SK-N-SH (cell line): ENCODE results near the gene CLDN14. TPM values are rescaled to one million over a fixed set of nuclear protein-coding genes. Genes with fewer than 3 reads are reported as not detected.
A peak's percentile ranks its signal among the peaks of the same experiment; 100 is the strongest.

Source experiments
- CTCF ChIA-PET: fragments of 300-600, 350-600 bp; formaldehyde crosslinking; extraction: SDS; loops from one replicate; lab custom pipeline; 2021; lab: Yijun Ruan, JAX
- POLR2A ChIA-PET: fragments of 350-600 bp; sonication (Branson Sonifier 250); formaldehyde crosslinking; extraction: SDS; loops from one replicate; lab custom pipeline; 2020; ENCODE audit warnings: antibody characterized with exemption, inconsistent platforms; lab: Yijun Ruan, JAX
- DNase-seq: peaks from one replicate; pipeline ENCODE4 v3.0.0; 2012
- H2AFZ ChIP-seq: fragments of 200-600 bp; sonication (generic); 2 replicates; pipeline ENCODE4 v1.8.1; 2016; ENCODE audit warnings: antibody characterized with exemption, mild to moderate bottlenecking, low read depth
- H3F3A ChIP-seq: fragments of 200-600 bp; sonication (generic); replicated peaks from 2 replicates; pipeline ENCODE3; 2016; ENCODE audit warnings: antibody characterized with exemption, mild to moderate bottlenecking; ENCODE audit not compliant: insufficient read depth
- H3K27ac ChIP-seq, 2 experiments: fragments of 200-500 bp in 1 of 2; fragments of 200-600 bp in 1 of 2; sonication (Bioruptor generic) in 1 of 2; sonication (generic), shearing (Covaris generic) in 1 of 2; 2 replicates each; pipeline versions ENCODE4 v1.5.1 to v1.6.1; 2014 to 2016; ENCODE audit warnings: low read depth in 2 of 2, inconsistent platforms in 1 of 2, low read length in 1 of 2, mild to moderate bottlenecking in 1 of 2, mixed read lengths in 1 of 2
- H3K27me3 ChIP-seq: fragments of 200-600 bp; sonication (generic), shearing (Covaris generic); 2 replicates; pipeline ENCODE4 v1.6.1; 2016; ENCODE audit warnings: mixed run types; ENCODE audit not compliant: insufficient read depth
- H3K36me3 ChIP-seq, 2 experiments: fragments of 200-500 bp in 1 of 2; fragments of 200-600 bp in 1 of 2; sonication (Bioruptor generic) in 1 of 2; sonication (generic) in 1 of 2; replicated peaks in 1 of 2; 2 replicates each; pipeline versions ENCODE3 to v1.5.1; 2014 to 2016; ENCODE audit warnings: low read length in 1 of 2, mild to moderate bottlenecking in 1 of 2; ENCODE audit not compliant: insufficient read depth in 2 of 2, control insufficient read depth in 1 of 2
- H3K4me1 ChIP-seq, 2 experiments: fragments of 200-500 bp in 1 of 2; fragments of 200-600 bp in 1 of 2; sonication (Bioruptor generic) in 1 of 2; sonication (generic), shearing (Covaris generic) in 1 of 2; 2 replicates each; pipeline versions ENCODE4 v1.5.1 to v1.6.1; 2014 to 2016; ENCODE audit warnings: low read depth in 1 of 2, low read length in 1 of 2, mixed run types in 1 of 2; ENCODE audit not compliant: insufficient read depth in 2 of 2, control insufficient read depth in 1 of 2
- H3K4me2 ChIP-seq: fragments of 200-600 bp; sonication (generic), shearing (Covaris generic); 2 replicates; pipeline ENCODE4 v1.6.1; 2017; ENCODE audit warnings: mixed run types
- H3K4me3 ChIP-seq, 2 experiments: fragments of 200-500 bp in 1 of 2; fragments of 200-600 bp in 1 of 2; sonication (Bioruptor generic) in 1 of 2; sonication (generic), shearing (Covaris generic) in 1 of 2; 2 replicates each; pipeline versions ENCODE4 v1.5.1 to v1.8.1; 2014 to 2016; ENCODE audit warnings: low read depth in 2 of 2, inconsistent platforms in 1 of 2, low read length in 1 of 2, mild to moderate bottlenecking in 1 of 2, mixed read lengths in 1 of 2, moderate library complexity in 1 of 2
- H3K79me2 ChIP-seq: fragments of 200-600 bp; sonication (generic); 2 replicates; pipeline ENCODE4 v1.8.1; 2017; ENCODE audit warnings: mild to moderate bottlenecking; ENCODE audit not compliant: insufficient read depth
- H3K9ac ChIP-seq: fragments of 200-600 bp; sonication (generic); 2 replicates; pipeline ENCODE4 v1.6.1; 2017; ENCODE audit warnings: mixed run types
- H3K9me2 ChIP-seq: fragments of 200-600 bp; sonication (generic); 2 replicates; pipeline ENCODE4 v1.6.1; 2017; ENCODE audit warnings: mixed run types
- H3K9me3 ChIP-seq: fragments of 200-600 bp; sonication (generic); 2 replicates; pipeline ENCODE4 v1.6.1; 2017; ENCODE audit warnings: mixed run types, mild to moderate bottlenecking, moderate library complexity
- H4K20me1 ChIP-seq: fragments of 200-600 bp; sonication (generic); 2 replicates; pipeline ENCODE4 v1.6.1; 2017; ENCODE audit warnings: mild to moderate bottlenecking, mixed run types; ENCODE audit not compliant: insufficient read depth
- CTCF ChIP-seq: fragments of 200-600 bp; sonication (generic); IDR thresholded peaks from 2 replicates; pipeline ENCODE4 v1.6.1; 2017; ENCODE audit warnings: antibody characterized with exemption, mild to moderate bottlenecking, moderate library complexity
- IRF3 ChIP-seq: fragments of 150-350 bp; IDR thresholded peaks from 2 replicates; pipeline ENCODE4 v1.6.1; 2016; ENCODE audit warnings: mild to moderate bottlenecking, low read depth, low read length
- MEF2A ChIP-seq: IDR thresholded peaks from 2 replicates; pipeline ENCODE4 v1.4.0; 2012; ENCODE audit warnings: low read depth, borderline replicate concordance
- RAD21 ChIP-seq: IDR thresholded peaks from 2 replicates; pipeline ENCODE4 v1.6.1; 2012; ENCODE audit warnings: mild to moderate bottlenecking, low read length
- REST ChIP-seq: IDR thresholded peaks from 2 replicates; pipeline ENCODE4 v1.6.1; 2012; ENCODE audit warnings: mild to moderate bottlenecking, low read depth, low read length, moderate library complexity
- SMC3 ChIP-seq: IDR thresholded peaks from 2 replicates; pipeline ENCODE4 v1.6.1; 2012; ENCODE audit warnings: low read depth, low read length, improper control_type of control experiment
- WGBS: methylation state at CpG from one replicate; pipeline ENCODE4 v1.1.6; 2017; ENCODE audit warnings: low lambda C conversion rate; 5-methylcytosine and 5-hydroxymethylcytosine counted together
- polyA plus RNA-seq, 3 experiments: library from polyadenylated mRNA; depleted of rRNA; stranded (reverse); fragments of >200 nt; gene quantifications; 2 replicates each; pipeline ENCODE4 v1.2.3, GENCODE V29; 2012

Gene CLDN14
- polyA plus RNA-seq, 1 of the 3 experiments (the other 2 are of a cell fraction) = not detected

- TF ChIP-seq REST = no peak
Measured at GRCh38 chr21:36506482-36506881, 26.6 kb upstream of the CLDN14 start (continued).

- peak; percentile 35 for DNase-seq
- CTCF ChIA-PET = interaction anchor here (0.6 to 4.0 kb wide), 45 partner anchors 8 to 1759 kb away, joined by 3 to 28 read pairs (median 3); partner anchors contain the start of gene CLDN14
Measured at GRCh38 chr21:36504067-36505058, 24.4 kb upstream of the CLDN14 start.

More at GRCh38 chr21:36504067-36505058, 24.4 kb upstream of the CLDN14 start:
- Histone ChIP-seq H3K9me3 (no peaks in the 10 kb centered on the region), H3F3A (no peaks in the 10 kb centered on the region), H3K9me2 (no peaks in the 10 kb centered on the region), H3K79me2 (no peaks in the 10 kb centered on the region), H4K20me1 (no peaks in the 10 kb centered on the region), H3K36me3 (no peaks in the 10 kb centered on the region), H3K4me3 (peak overlapping the region in 1 of 2 experiments; percentile 20; a peak in 1 of 4 replicates), H3K9ac (no peak overlapping the region), H3K27me3 (no peaks in the 10 kb centered on the region), H3K4me2 (no peak overlapping the region), H3K27ac (no peak overlapping the region), H3K4me1 (no peaks in the 10 kb centered on the region), H2AFZ (peak overlapping the region; percentile 24; the same call in 1 of the 2 replicates)
- TF ChIP-seq IRF3 = no peak
- peak; percentile 87 for TF ChIP-seq RAD21
- TF ChIP-seq CTCF = peak; percentile 93
- TF ChIP-seq MEF2A = no peak
- TF ChIP-seq SMC3 = peak; percentile 71
- 29% methylated on average over 5 of the region's 5 CpGs for WGBS
- POLR2A ChIA-PET = no interaction called here
